Sigmoid colon (tissue), 7 donors: ENCODE results near the gene INVS. TPM values are rescaled to one million over a fixed set of nuclear protein-coding genes. Genes with fewer than 3 reads are reported as not detected.

Experiments used
- DNase-seq: peaks from one replicate; pipeline ENCODE4 v3.0.0-alpha.2; 2019
- H3K27ac ChIP-seq, 4 donors: fragments of 200-600 bp; sonication (generic); one replicate each; pipeline ENCODE4 v1.5.1; 2016 to 2019; ENCODE audit warnings: mild to moderate bottlenecking in 1 of 4
- H3K27me3 ChIP-seq, 3 donors: fragments of 200-600 bp; sonication (generic); one replicate each; pipeline ENCODE4 v1.5.1; 2019; ENCODE audit warnings: mild to moderate bottlenecking in 1 of 3
- H3K36me3 ChIP-seq, 4 donors: fragments of 200-600 bp; sonication (generic); one replicate each; pipeline ENCODE4 v1.5.1; 2016 to 2019
- H3K4me1 ChIP-seq, 4 donors: fragments of 200-600 bp; sonication (generic); one replicate each; pipeline ENCODE4 v1.5.1; 2017 to 2019
- H3K4me3 ChIP-seq, 4 donors: fragments of 200-600 bp; sonication (generic); one replicate each; pipeline ENCODE4 v1.5.1; 2017 to 2019; ENCODE audit warnings: mild to moderate bottlenecking in 2 of 4, moderate library complexity in 1 of 4
- H3K9me3 ChIP-seq, 4 donors: fragments of 200-600 bp in 3 of 4; sonication (generic) in 3 of 4; one replicate each; pipeline versions ENCODE4 v1.5.1 to v1.6.1; 2013 to 2019
- CTCF ChIP-seq, 4 experiments: fragments of 450-650 bp in 3 of 4; fragments of 200-600 bp in 1 of 4; IDR thresholded peaks; one replicate each; pipeline ENCODE4 v1.5.1; 2016 to 2019; ENCODE audit warnings: antibody characterized with exemption in 4 of 4, mild to moderate bottlenecking in 3 of 4, moderate library complexity in 2 of 4
- EP300 ChIP-seq, 4 donors: sonication (generic); formaldehyde crosslinking; IDR thresholded peaks; one replicate each; pipeline ENCODE4 v1.6.1; 2017; ENCODE audit warnings: antibody characterized with exemption in 4 of 4
- POLR2A ChIP-seq, 2 donors: fragments of 450-650 bp; IDR thresholded peaks; one replicate each; pipeline ENCODE4 v1.6.1; 2016; ENCODE audit warnings: antibody characterized with exemption in 2 of 2, mild to moderate bottlenecking in 2 of 2, moderate library complexity in 2 of 2
- POLR2AphosphoS5 ChIP-seq, 4 donors: sonication (generic); formaldehyde crosslinking; IDR thresholded peaks; one replicate each; pipeline ENCODE4 v1.6.1; 2017; ENCODE audit warnings: antibody characterized with exemption in 4 of 4
- WGBS, 2 donors: extraction: QIAGEN DNeasy Blood & Tissue Kit; methylation state at CpG; one replicate each; pipeline ENCODE4 v1.1.7; 2013; 5-methylcytosine and 5-hydroxymethylcytosine counted together
- intact Hi-C: fragments of 100-400 bp; cut with DNase I; formaldehyde crosslinking; loops from one replicate; pipeline ENCODE4 v1.15.1; 2023
- polyA plus RNA-seq, 3 donors: library from polyadenylated mRNA; stranded (reverse); fragments of 200-250 nt; gene quantifications; one replicate each; pipeline ENCODE4 v1.2.3, GENCODE V29; 2013
- total RNA-seq, 4 donors: library from RNA; depleted of rRNA; stranded (reverse); fragments of >200 nt; gene quantifications; one replicate each; pipeline ENCODE4 v1.1.0, GENCODE V29; 2016
- donor health status: healthy with polysubstance abuse.
- donor health status: Bipolar disorder and iron deficiency.
- donor health status: healthy.

The INVS gene
- total and polyA plus RNA-seq, 7 donors = 1.2 to 41.3 (median 27.4) TPM

GRCh38 chr9:100269656-100270055 is 170.6 kb downstream of the INVS start:
- intact Hi-C loops = no loop called here
- Histone ChIP-seq H3K27ac (no peak overlapping the region), H3K9me3 (no peaks in the 10 kb centered on the region), H3K27me3 (no peaks in the 10 kb centered on the region), H3K4me3 (no peak overlapping the region), H3K4me1 (no peaks in the 10 kb centered on the region), H3K36me3 (peaks cover 6 to 49% (median 12%) of the 10 kb centered on the region in 4 donors)
- WGBS, 2 donors = 89 to 100% methylated on average over 1 of the region's 1 CpG
- DNase-seq = no peak
- TF ChIP-seq POLR2AphosphoS5 (IDR thresholded peaks at IDR 0.05) (no peak), CTCF (IDR thresholded peaks at IDR 0.05) (no peak), EP300 (IDR thresholded peaks at IDR 0.05) (no peak), POLR2A (IDR thresholded peaks at IDR 0.05) (no peak)

GRCh38 chr9:100277166-100277979 is 178.3 kb downstream of the INVS start:
- Histone ChIP-seq H3K27ac (no peak overlapping the region), H3K4me3 (no peak overlapping the region), H3K27me3 (no peaks in the 10 kb centered on the region), H3K9me3 (no peaks in the 10 kb centered on the region), H3K36me3 (peaks cover 0 to 52% (median 5%) of the 10 kb centered on the region in 4 donors), H3K4me1 (no peaks in the 10 kb centered on the region)
- 81 to 87% methylated on average over 5 of the region's 5 CpGs for WGBS, 2 donors
- TF ChIP-seq CTCF (IDR thresholded peaks at IDR 0.05) = no peak
- TF ChIP-seq POLR2AphosphoS5 (IDR thresholded peaks at IDR 0.05) = no peak
- no peak for TF ChIP-seq POLR2A (IDR thresholded peaks at IDR 0.05)
- TF ChIP-seq EP300 (IDR thresholded peaks at IDR 0.05) = no peak
- DNase-seq = no peak
- intact Hi-C loops = no loop called here

GRCh38 chr9:100281066-100281465 is 182.0 kb downstream of the INVS start:
- H3K27me3 ChIP-seq = no peaks in the 10 kb centered on the region
- 90 to 97% methylated on average over 2 of the region's 2 CpGs for WGBS, 2 donors
- H3K4me3 ChIP-seq = no peak overlapping the region
- no peak overlapping the region for H3K27ac ChIP-seq
- peaks cover 15 to 62% (median 18%) of the 10 kb centered on the region in 4 donors for H3K36me3 ChIP-seq
- no peaks in the 10 kb centered on the region for H3K4me1 ChIP-seq
- H3K9me3 ChIP-seq = peaks cover 0 to 7% (median 0%) of the 10 kb centered on the region in 4 donors
- DNase-seq = no peak
- intact Hi-C loops = no loop called here
- TF ChIP-seq POLR2AphosphoS5 (IDR thresholded peaks at IDR 0.05) (no peak), CTCF (IDR thresholded peaks at IDR 0.05) (no peak), POLR2A (IDR thresholded peaks at IDR 0.05) (no peak), EP300 (IDR thresholded peaks at IDR 0.05) (no peak)

GRCh38 chr9:100281676-100282387 is 182.8 kb downstream of the INVS start:
- no peak for DNase-seq
- 86 to 92% methylated on average over 7 of the region's 7 CpGs for WGBS, 2 donors
- H3K4me1 ChIP-seq = no peaks in the 10 kb centered on the region
- peaks cover 15 to 62% (median 18%) of the 10 kb centered on the region in 4 donors for H3K36me3 ChIP-seq
- peaks cover 0 to 7% (median 0%) of the 10 kb centered on the region in 4 donors for H3K9me3 ChIP-seq
- no peak overlapping the region for H3K4me3 ChIP-seq
- H3K27me3 ChIP-seq = no peaks in the 10 kb centered on the region
- intact Hi-C loops = no loop called here
- no peak for TF ChIP-seq EP300 (IDR thresholded peaks at IDR 0.05)
- no peak for TF ChIP-seq POLR2AphosphoS5 (IDR thresholded peaks at IDR 0.05)
- no peak for TF ChIP-seq POLR2A (IDR thresholded peaks at IDR 0.05)
- no peak for TF ChIP-seq CTCF (IDR thresholded peaks at IDR 0.05)
- H3K27ac ChIP-seq = no peak overlapping the region
